CD4-positive, alpha-beta T cell treated with Interleukin-10 for 1 hour (primary cell): Measurements from ENCODE around the gene ZNF738.

Source experiments
- DNase-seq: peaks from one replicate; pipeline ENCODE4 v3.0.0-alpha.2; 2020

Gene ZNF738

DNA sequence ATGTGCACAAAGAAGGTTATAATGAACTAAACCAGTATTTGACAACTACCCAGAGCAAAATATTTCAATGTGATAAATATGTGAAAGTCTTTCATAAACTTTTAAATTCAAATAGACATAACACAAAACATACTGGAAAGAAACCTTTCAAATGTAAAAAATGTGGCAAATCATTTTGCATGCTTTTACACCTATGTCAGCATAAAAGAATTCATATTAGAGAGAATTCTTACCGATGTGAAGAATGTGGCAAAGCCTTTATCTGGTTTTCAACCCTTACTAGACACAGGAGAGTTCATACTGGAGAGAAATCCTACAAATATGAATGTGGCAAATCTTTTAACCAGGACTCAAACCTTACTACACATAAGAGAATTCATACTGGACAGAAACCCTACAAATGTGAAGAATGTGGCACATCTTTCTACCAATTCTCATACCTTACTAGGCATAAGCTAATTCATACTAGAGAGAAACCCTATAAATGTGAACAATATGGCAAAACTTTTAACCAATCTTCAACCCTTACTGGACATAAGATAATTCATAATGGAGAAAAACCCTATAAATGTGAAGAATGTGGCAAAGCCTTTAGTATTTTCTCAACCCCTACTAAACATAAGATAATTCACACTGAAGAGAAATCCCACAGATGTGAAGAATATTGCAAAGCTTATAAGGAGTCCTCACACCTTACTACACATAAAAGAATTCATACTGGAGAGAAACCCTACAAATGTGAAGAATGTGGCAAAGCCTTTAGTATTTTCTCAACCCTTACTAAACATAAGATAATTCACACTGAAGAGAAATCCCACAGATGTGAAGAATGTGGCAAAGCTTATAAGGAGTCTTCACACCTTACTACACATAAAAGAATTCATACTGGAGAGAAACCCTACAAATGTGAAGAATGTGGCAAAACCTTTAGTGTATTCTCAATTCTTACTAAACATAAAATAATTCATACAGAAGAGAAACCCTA is 64.5 kb downstream of the ZNF738 start:
- DNase-seq = no peak
